GM23248 (cell line): Measurements from ENCODE around the gene RPS16. TPM values are rescaled to one million over a fixed set of nuclear protein-coding genes. Genes with fewer than 3 reads are reported as not detected.

ENCODE experiments used
- DNase-seq: peaks from one replicate; pipeline ENCODE4 v3.0.0-alpha.2; 2015
- H2AFZ ChIP-seq: fragments of 200-600 bp; sonication (generic); 2 replicates; pipeline ENCODE4 v1.6.1; 2016; ENCODE audit warnings: antibody characterized with exemption
- H3F3A ChIP-seq: fragments of 200-600 bp; sonication (generic); 2 replicates; pipeline ENCODE4 v1.6.1; 2016; ENCODE audit warnings: mild to moderate bottlenecking, antibody characterized with exemption, mixed run types; ENCODE audit not compliant: insufficient read depth
- H3K27ac ChIP-seq: fragments of 200-600 bp; sonication (generic); 2 replicates; pipeline ENCODE4 v1.5.1; 2016; ENCODE audit warnings: mild to moderate bottlenecking
- H3K27me3 ChIP-seq: fragments of 200-600 bp; sonication (generic); replicated peaks from 2 replicates; pipeline ENCODE4 v1.6.1; 2016; ENCODE audit warnings: mild to moderate bottlenecking; ENCODE audit not compliant: insufficient read depth
- H3K36me3 ChIP-seq: fragments of 200-600 bp; sonication (generic); 2 replicates; pipeline ENCODE4 v1.6.1; 2016; ENCODE audit warnings: low read depth, mild to moderate bottlenecking
- H3K4me1 ChIP-seq: fragments of 200-600 bp; sonication (generic); 2 replicates; pipeline ENCODE4 v1.6.1; 2016; ENCODE audit warnings: mild to moderate bottlenecking; ENCODE audit not compliant: insufficient read depth
- H3K4me2 ChIP-seq: fragments of 200-600 bp; sonication (generic); one replicate; pipeline ENCODE4 v1.6.1; 2016; ENCODE audit warnings: mild to moderate bottlenecking; ENCODE audit not compliant: unreplicated experiment
- H3K4me3 ChIP-seq: fragments of 200-600 bp; sonication (generic); 2 replicates; pipeline ENCODE4 v1.5.1; 2016; ENCODE audit warnings: mild to moderate bottlenecking
- H3K79me2 ChIP-seq: fragments of 200-600 bp; sonication (generic); 2 replicates; pipeline ENCODE4 v1.6.1; 2016; ENCODE audit warnings: mild to moderate bottlenecking; ENCODE audit not compliant: insufficient read depth
- H3K9ac ChIP-seq: fragments of 200-600 bp; sonication (generic); 2 replicates; pipeline ENCODE4 v1.6.1; 2016; ENCODE audit warnings: mild to moderate bottlenecking
- H3K9me2 ChIP-seq: fragments of 200-600 bp; sonication (generic); 2 replicates; pipeline ENCODE4 v1.6.1; 2016; ENCODE audit warnings: mixed run types, mild to moderate bottlenecking, moderate library complexity; ENCODE audit not compliant: insufficient read depth
- H3K9me3 ChIP-seq: fragments of 200-600 bp; sonication (generic); one replicate; pipeline ENCODE4 v1.6.1; 2017; ENCODE audit warnings: low read depth
- H4K20me1 ChIP-seq: fragments of 200-600 bp; sonication (generic); 2 replicates; pipeline ENCODE4 v1.6.0; 2016; ENCODE audit not compliant: insufficient read depth
- EZH2 ChIP-seq: fragments of 200-600 bp; sonication (generic); IDR thresholded peaks from 2 replicates; pipeline ENCODE4 v1.6.1; 2018; ENCODE audit warnings: antibody characterized with exemption, mild to moderate bottlenecking; ENCODE audit not compliant: insufficient read depth, poor library complexity, severe bottlenecking
- EZH2phosphoT487 ChIP-seq: fragments of 200-600 bp; sonication (generic); IDR thresholded peaks from 2 replicates; pipeline ENCODE4 v1.6.1; 2018; ENCODE audit warnings: antibody characterized with exemption, moderate library complexity, mild to moderate bottlenecking, low read depth; ENCODE audit not compliant: insufficient read depth
- WGBS, 2 experiments: methylation state at CpG; one replicate each; pipeline ENCODE4 v1.1.6; 2015 to 2017; ENCODE audit warnings: low lambda C conversion rate in 2 of 2, low coverage in 1 of 2; ENCODE audit errors: missing lambda C conversion rate in 2 of 2; 5-methylcytosine and 5-hydroxymethylcytosine counted together
- in situ Hi-C: fragments of 300-500 bp; cut with MboI; formaldehyde crosslinking; loops from 2 replicates; pipeline ENCODE4 v1.15.0; 2020
- polyA plus RNA-seq: library from polyadenylated mRNA; unstranded; fragments of >200 nt; fragmentation: Nextera tagmentation; extraction: Ambion mirVana; gene quantifications from 2 replicates; pipeline ENCODE4 v1.2.1, GENCODE V29; 2016
- total RNA-seq: library from RNA; depleted of rRNA; stranded (reverse); fragments of >200 nt; shearing (Covaris generic); gene quantifications from 2 replicates; pipeline ENCODE4 v1.2.3, GENCODE V29; 2014

Gene RPS16
- total and polyA plus RNA-seq, 2 experiments from 2014 or later = 136 to 542 TPM

- H3F3A ChIP-seq = peaks cover 16% of the 10 kb centered on the region; the same call in 1 of the 2 replicates
- H3K36me3 ChIP-seq = peaks cover 6% of the 10 kb centered on the region; the same call in 1 of the 2 replicates
- no peak overlapping the region for H3K27ac ChIP-seq
- H3K9ac ChIP-seq = no peak overlapping the region
- no peak for DNase-seq
- no peaks in the 10 kb centered on the region for H3K27me3 ChIP-seq
- no peak overlapping the region for H3K4me3 ChIP-seq
- no peaks in the 10 kb centered on the region; the same call in 1 of the 2 replicates for H3K79me2 ChIP-seq
- no peak overlapping the region for H2AFZ ChIP-seq
- WGBS, 2 experiments = 82 to 83% methylated on average over 5 of the region's 5 CpGs
- H4K20me1 ChIP-seq = no peaks in the 10 kb centered on the region
- TF ChIP-seq EZH2 (no peak), EZH2phosphoT487 (no peak)
- H3K9me2 ChIP-seq = no peaks in the 10 kb centered on the region
- no peaks in the 10 kb centered on the region for H3K9me3 ChIP-seq
- no peaks in the 10 kb centered on the region for H3K4me1 ChIP-seq
- in situ Hi-C loops = no loop called here
- H3K4me2 ChIP-seq = no peak overlapping the region
Observed at GRCh38 chr19:39422020-39422419, 13.7 kb downstream of the RPS16 start.

DNA sequence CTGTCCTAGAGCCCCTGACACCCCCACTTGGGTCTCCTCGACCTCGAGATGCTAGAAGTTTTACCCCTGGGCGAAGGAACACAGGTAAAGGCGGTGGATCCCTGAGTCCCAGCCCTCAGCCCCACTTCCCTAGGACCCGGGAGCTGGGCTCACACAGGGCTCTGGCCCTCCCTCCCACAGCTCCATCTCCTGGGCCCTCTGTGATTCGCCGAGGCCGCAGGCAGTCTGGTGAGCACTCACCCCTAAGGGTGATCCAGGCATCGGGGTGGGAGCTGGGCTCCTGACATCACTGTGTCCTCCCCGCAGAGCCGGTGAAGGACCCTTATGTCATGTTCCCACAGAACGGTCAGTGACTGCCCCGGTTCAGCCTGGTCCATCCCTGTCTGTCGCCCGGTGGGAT lies 15.0 kb downstream of the RPS16 start:
- no peak overlapping the region for H3K9ac ChIP-seq
- TF ChIP-seq EZH2phosphoT487 (no peak), EZH2 (no peak)
- H3K4me2 ChIP-seq = no peak overlapping the region
- peaks cover 6% of the 10 kb centered on the region; the same call in 1 of the 2 replicates for H3F3A ChIP-seq
- 94 to 98% methylated on average over 9 to 15 of the region's 15 CpGs for WGBS, 2 experiments
- H3K4me3 ChIP-seq = no peak overlapping the region
- no peak overlapping the region for H2AFZ ChIP-seq
- no peak for DNase-seq
- H3K4me1 ChIP-seq = no peaks in the 10 kb centered on the region
- no peaks in the 10 kb centered on the region for H4K20me1 ChIP-seq
- no peaks in the 10 kb centered on the region for H3K27me3 ChIP-seq
- H3K79me2 ChIP-seq = peaks cover 5% of the 10 kb centered on the region
- no peaks in the 10 kb centered on the region for H3K9me2 ChIP-seq
- peaks cover 6% of the 10 kb centered on the region; the same call in 1 of the 2 replicates for H3K36me3 ChIP-seq
- no peak overlapping the region for H3K27ac ChIP-seq
- H3K9me3 ChIP-seq = no peaks in the 10 kb centered on the region
- in situ Hi-C loops = no loop called here

DNA sequence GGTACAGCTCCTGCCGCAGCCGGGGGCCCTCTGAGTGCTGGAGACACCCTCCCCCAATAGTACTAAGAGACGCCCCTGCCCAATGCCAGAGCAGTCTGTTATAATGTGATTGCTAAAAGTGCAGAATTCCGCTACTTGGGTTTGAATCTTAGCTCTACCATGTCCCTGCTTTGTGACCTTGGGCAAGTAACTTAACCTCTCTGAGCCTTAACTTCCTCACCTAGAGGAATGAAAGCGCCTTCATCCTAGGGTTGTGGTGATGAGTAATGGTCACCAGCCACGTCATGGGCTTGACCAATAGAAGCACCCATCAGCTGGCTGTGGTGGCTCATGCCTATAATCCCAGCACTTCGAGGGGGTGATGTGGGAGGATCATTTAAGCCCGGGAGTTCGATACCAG lies 16.7 kb downstream of the RPS16 start:
- Histone ChIP-seq H3K9ac (no peak overlapping the region), H3K27me3 (no peaks in the 10 kb centered on the region), H3F3A (no peaks in the 10 kb centered on the region), H3K27ac (no peak overlapping the region), H3K9me2 (no peaks in the 10 kb centered on the region), H3K79me2 (peaks cover 22% of the 10 kb centered on the region), H3K36me3 (peaks cover 6% of the 10 kb centered on the region; the same call in 1 of the 2 replicates), H4K20me1 (no peaks in the 10 kb centered on the region), H3K4me2 (no peak overlapping the region), H3K9me3 (no peaks in the 10 kb centered on the region), H3K4me3 (no peak overlapping the region), H2AFZ (no peak overlapping the region), H3K4me1 (no peaks in the 10 kb centered on the region)
- in situ Hi-C loops = no loop called here
- WGBS, 2 experiments = 84 to 87% methylated on average over 9 of the region's 9 CpGs
- TF ChIP-seq EZH2 (no peak), EZH2phosphoT487 (no peak)
- no peak for DNase-seq

DNA sequence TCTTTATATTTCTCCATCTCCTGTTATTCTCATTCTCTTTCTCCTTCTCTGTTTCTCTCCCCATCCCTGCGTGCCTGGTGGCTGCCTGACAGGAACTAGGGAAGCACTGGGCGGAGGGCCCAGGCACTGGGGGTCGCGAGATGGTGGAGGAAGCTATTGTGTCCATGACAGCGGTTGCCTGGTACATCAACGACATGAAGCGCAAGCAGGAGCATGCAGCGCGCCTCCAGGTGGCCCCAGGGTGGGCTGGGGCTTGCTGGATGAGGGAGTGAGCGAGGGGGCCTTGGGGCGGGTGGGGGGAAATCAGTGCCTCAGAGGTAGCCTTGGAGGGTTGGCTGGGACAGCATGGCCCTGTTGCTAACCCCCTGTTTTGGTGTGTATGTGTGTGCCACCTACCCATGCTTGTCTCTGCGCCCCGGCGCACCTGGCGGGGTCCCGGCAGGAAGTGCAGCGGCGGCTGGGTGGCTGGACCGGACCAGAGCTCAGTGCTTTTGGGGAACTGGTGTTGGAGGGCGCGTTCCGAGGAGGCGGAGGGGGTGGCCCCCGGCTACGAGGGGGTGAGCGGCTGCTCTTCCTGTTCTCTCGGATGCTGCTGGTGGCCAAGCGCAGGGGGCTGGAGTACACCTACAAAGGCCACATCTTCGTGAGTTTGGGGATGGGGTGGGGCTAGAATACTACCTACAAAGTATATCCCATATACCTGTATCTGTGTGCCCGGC lies 18.1 kb downstream of the RPS16 start:
- Histone ChIP-seq H3F3A (no peaks in the 10 kb centered on the region), H3K9me3 (no peaks in the 10 kb centered on the region), H3K27ac (no peak overlapping the region), H3K27me3 (no peaks in the 10 kb centered on the region), H3K9ac (no peak overlapping the region), H4K20me1 (no peaks in the 10 kb centered on the region), H3K9me2 (no peaks in the 10 kb centered on the region), H3K79me2 (peaks cover 34% of the 10 kb centered on the region), H2AFZ (no peak overlapping the region), H3K4me2 (no peak overlapping the region), H3K36me3 (peaks cover 6% of the 10 kb centered on the region; the same call in 1 of the 2 replicates), H3K4me3 (no peak overlapping the region), H3K4me1 (no peaks in the 10 kb centered on the region)
- 94 to 97% methylated on average over 26 to 30 of the region's 30 CpGs for WGBS, 2 experiments
- no peak for DNase-seq
- in situ Hi-C loops = no loop called here
- TF ChIP-seq EZH2phosphoT487 (no peak), EZH2 (no peak)
